Measurements from ENCODE around the gene SEC16B. TPM values are rescaled to one million over a fixed set of nuclear protein-coding genes. Genes with fewer than 3 reads are reported as not detected.

SEC16B gene
- total and polyA plus RNA-seq, 2 donors from 2014 or later, result 3.5 to 4.8 TPM

- no peak overlapping the region for H3K4me3 ChIP-seq (ENCODE audit: low read length in 3 of 3)
- H3K9me3 ChIP-seq (ENCODE audit: control insufficient read depth in 2 of 3, insufficient read depth in 1 of 3, low read length in 3 of 3), result no peaks in the 10 kb centered on the region
- no peak for TF ChIP-seq CTCF (IDR thresholded peaks at IDR 0.05; ENCODE audit: borderline replicate concordance, extremely low read depth, insufficient read depth)
- FAIRE-seq (no peak), DNase-seq (no peak)
- no peak overlapping the region for H3K27ac ChIP-seq (ENCODE audit: low read depth in 2 of 2, low read length in 2 of 2)
- no peaks in the 10 kb centered on the region for H3K27me3 ChIP-seq (ENCODE audit: control insufficient read depth, insufficient read depth, low read length)
- intact Hi-C loops (cut with DNase I), result no loop called here
- no peak overlapping the region for H3K9ac ChIP-seq (ENCODE audit: low read length in 3 of 3)
- H3K36me3 ChIP-seq (ENCODE audit: control insufficient read depth in 2 of 3, insufficient read depth in 3 of 3, low read length in 3 of 3), result no peaks in the 10 kb centered on the region
- no peaks in the 10 kb centered on the region for H3K4me1 ChIP-seq (ENCODE audit: control insufficient read depth in 2 of 3, insufficient read depth in 2 of 3, low read depth in 1 of 3, low read length in 3 of 3)
Observed at GRCh38 chr1:177902266-177902665, 67.6 kb downstream of the SEC16B start.

- H3K36me3 ChIP-seq (ENCODE audit: control insufficient read depth in 2 of 3, insufficient read depth in 3 of 3, low read length in 3 of 3), result no peaks in the 10 kb centered on the region
- H3K9me3 ChIP-seq (ENCODE audit: control insufficient read depth in 2 of 3, insufficient read depth in 1 of 3, low read length in 3 of 3), result no peaks in the 10 kb centered on the region
- FAIRE-seq (no peak), DNase-seq (peak in 2 of 5 donors; percentile 51 to 61)
- H3K9ac ChIP-seq (ENCODE audit: low read length in 3 of 3), result no peak overlapping the region
- no peak for TF ChIP-seq CTCF (IDR thresholded peaks at IDR 0.05; ENCODE audit: borderline replicate concordance, extremely low read depth, insufficient read depth)
- no peak overlapping the region for H3K27ac ChIP-seq (ENCODE audit: low read depth in 2 of 2, low read length in 2 of 2)
- H3K27me3 ChIP-seq (ENCODE audit: control insufficient read depth, insufficient read depth, low read length), result no peaks in the 10 kb centered on the region
- H3K4me3 ChIP-seq (ENCODE audit: low read length in 3 of 3), result no peak overlapping the region
- intact Hi-C loops (cut with DNase I), result no loop called here
- no peaks in the 10 kb centered on the region for H3K4me1 ChIP-seq (ENCODE audit: control insufficient read depth in 2 of 3, insufficient read depth in 2 of 3, low read depth in 1 of 3, low read length in 3 of 3)
Observed at GRCh38 chr1:177897998-177898654, 71.7 kb downstream of the SEC16B start.

- intact Hi-C loops (cut with DNase I), result no loop called here
Observed at GRCh38 chr1:177897281-177897997, 72.4 kb downstream of the SEC16B start.

More at GRCh38 chr1:177897281-177897997, 72.4 kb downstream of the SEC16B start:
- DNase-seq, result no peak
- H3K4me1 ChIP-seq (ENCODE audit: control insufficient read depth in 2 of 3, insufficient read depth in 2 of 3, low read depth in 1 of 3, low read length in 3 of 3), result no peaks in the 10 kb centered on the region
- H3K27me3 ChIP-seq (ENCODE audit: control insufficient read depth, insufficient read depth, low read length), result no peaks in the 10 kb centered on the region
- no peak for TF ChIP-seq CTCF (IDR thresholded peaks at IDR 0.05; ENCODE audit: borderline replicate concordance, extremely low read depth, insufficient read depth)
- FAIRE-seq, result no peak
- no peak overlapping the region for H3K27ac ChIP-seq (ENCODE audit: low read depth in 2 of 2, low read length in 2 of 2)
- H3K36me3 ChIP-seq (ENCODE audit: control insufficient read depth in 2 of 3, insufficient read depth in 3 of 3, low read length in 3 of 3), result no peaks in the 10 kb centered on the region
- no peak overlapping the region for H3K9ac ChIP-seq (ENCODE audit: low read length in 3 of 3)
- H3K4me3 ChIP-seq (ENCODE audit: low read length in 3 of 3), result no peak overlapping the region
- no peaks in the 10 kb centered on the region for H3K9me3 ChIP-seq (ENCODE audit: control insufficient read depth in 2 of 3, insufficient read depth in 1 of 3, low read length in 3 of 3)

Other genes with a start within 250 kb of the SEC16B start
- gene RASAL2, start 124.0 kb upstream of the SEC16B start, total RNA-seq, result 26.5 TPM
- gene RASAL2, start 124.0 kb upstream of the SEC16B start, polyA plus RNA-seq (ENCODE audit: insufficient read depth, low read depth, low replicate concordance), result 2.2 TPM

Data from kidney (tissue), 14 donors.